Measurements from ENCODE around the gene BRSK2.
A peak's percentile ranks its signal among the peaks of the same experiment; 100 is the strongest.
"Not testable (repeated sequence)": the region's sequence is repeated elsewhere in the genome, so short reads cannot be mapped to it uniquely, and the experiment has no call there.

BRSK2 gene

DNA sequence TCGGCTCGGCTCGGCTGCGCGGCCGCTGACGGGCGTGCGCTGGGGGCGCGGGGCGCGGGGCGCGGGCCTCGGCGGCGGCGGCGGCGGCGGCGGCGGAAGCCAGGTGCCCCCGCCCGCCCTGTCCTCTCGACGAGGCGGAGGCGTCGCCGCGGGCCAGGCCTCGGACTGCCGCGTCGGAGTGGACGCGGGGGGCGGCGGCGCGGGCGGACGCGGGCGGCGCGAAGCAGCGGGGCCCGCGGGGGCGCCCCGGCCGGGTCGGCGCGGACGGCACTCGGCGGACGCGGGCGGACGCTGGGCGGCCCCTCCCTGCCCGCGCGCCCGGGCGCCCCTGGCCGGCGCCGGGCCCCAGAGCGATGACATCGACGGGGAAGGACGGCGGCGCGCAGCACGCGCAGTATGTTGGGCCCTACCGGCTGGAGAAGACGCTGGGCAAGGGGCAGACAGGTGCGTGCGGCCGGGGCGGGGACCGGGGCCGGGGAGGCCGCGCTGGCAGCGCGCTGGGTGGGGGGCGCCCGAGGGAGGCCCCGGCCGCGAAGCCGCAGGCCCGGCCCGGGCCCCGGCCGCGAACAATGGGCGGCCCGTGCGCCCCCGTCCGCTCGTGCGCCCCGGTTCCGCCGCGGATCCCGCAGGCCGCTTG, at the start of gene BRSK2:
TSS of gene BRSK2 (plus strand) at position 3 of the 637 bp plus-strand sequence. CDS start at position 354, 351 bp downstream.
- DNase-seq (ENCODE audit: extremely low read depth, insufficient read length), result no peak
- H3K27me3 ChIP-seq (replicated peaks; ENCODE audit: control insufficient read depth, insufficient read depth, low read length), result peaks cover 2% of the 10 kb centered on the region
- H3K36me3 ChIP-seq (ENCODE audit: control insufficient read depth, insufficient read depth, low read length), result no peaks in the 10 kb centered on the region
- TF ChIP-seq, protein P1, sequence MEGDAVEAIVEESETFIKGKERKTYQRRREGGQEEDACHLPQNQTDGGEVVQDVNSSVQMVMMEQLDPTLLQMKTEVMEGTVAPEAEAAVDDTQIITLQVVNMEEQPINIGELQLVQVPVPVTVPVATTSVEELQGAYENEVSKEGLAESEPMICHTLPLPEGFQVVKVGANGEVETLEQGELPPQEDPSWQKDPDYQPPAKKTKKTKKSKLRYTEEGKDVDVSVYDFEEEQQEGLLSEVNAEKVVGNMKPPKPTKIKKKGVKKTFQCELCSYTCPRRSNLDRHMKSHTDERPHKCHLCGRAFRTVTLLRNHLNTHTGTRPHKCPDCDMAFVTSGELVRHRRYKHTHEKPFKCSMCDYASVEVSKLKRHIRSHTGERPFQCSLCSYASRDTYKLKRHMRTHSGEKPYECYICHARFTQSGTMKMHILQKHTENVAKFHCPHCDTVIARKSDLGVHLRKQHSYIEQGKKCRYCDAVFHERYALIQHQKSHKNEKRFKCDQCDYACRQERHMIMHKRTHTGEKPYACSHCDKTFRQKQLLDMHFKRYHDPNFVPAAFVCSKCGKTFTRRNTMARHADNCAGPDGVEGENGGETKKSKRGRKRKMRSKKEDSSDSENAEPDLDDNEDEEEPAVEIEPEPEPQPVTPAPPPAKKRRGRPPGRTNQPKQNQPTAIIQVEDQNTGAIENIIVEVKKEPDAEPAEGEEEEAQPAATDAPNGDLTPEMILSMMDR (IDR thresholded peaks at IDR 0.05; ENCODE audit: insufficient read depth, low read length, poor library complexity, severe bottlenecking), result no peak
- H3K4me3 ChIP-seq (replicated peaks; ENCODE audit: low read depth, low read length), result peak within 1 kb of the TSS; percentile 40

DNA sequence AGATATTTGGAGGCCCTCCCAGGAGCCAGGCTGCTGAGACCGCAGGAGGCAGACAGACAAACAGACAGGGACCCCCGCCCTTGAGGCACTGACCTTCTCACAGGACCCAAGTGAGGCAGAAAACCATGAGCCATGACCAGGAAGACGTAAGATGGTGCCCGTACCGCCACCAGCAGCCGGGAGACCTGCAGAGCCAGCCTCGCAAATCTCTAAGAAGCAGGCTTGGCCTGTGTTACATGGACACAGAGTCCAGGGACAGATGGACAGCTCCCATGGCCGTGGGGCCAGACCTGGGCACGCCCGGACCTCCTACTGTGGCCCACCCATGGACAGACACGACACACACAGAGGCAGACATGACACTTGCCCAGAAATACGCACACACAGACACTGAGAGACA, 49.6 kb upstream of the BRSK2 start:
- TF ChIP-seq, protein P1 (IDR thresholded peaks at IDR 0.05; ENCODE audit: insufficient read depth, low read length, poor library complexity, severe bottlenecking), result no peak
- H3K36me3 ChIP-seq (ENCODE audit: control insufficient read depth, insufficient read depth, low read length), result no peaks in the 10 kb centered on the region
- no peak overlapping the region for H3K4me3 ChIP-seq (replicated peaks; ENCODE audit: low read depth, low read length)
- no peak for DNase-seq (ENCODE audit: extremely low read depth, insufficient read length)
- H3K27me3 ChIP-seq (replicated peaks; ENCODE audit: control insufficient read depth, insufficient read depth, low read length), result no peaks in the 10 kb centered on the region

DNA sequence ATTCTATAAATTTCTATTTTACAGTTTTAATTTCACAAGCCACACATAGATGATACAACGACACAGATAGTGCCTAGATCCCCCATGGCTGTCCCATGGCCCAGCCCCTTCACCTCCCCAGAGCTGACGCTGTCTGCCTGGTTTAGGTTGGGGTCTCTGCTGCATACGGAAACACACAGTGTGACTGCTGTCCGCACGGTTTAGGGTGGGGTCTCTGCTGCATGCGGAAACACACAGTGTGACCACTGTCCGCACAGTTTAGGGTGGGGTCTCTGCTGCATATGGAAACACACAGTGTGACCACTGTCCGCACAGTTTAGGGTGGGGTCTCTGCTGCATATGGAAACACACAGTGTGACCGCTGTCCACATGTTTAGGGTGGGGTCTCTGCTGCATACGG, 48.5 kb upstream of the BRSK2 start:
- not testable (repeated sequence) for H3K27me3 ChIP-seq (replicated peaks; ENCODE audit: control insufficient read depth, insufficient read depth, low read length); H3K36me3 ChIP-seq (ENCODE audit: control insufficient read depth, insufficient read depth, low read length); DNase-seq (ENCODE audit: extremely low read depth, insufficient read length); H3K4me3 ChIP-seq (replicated peaks; ENCODE audit: low read depth, low read length)

DNA sequence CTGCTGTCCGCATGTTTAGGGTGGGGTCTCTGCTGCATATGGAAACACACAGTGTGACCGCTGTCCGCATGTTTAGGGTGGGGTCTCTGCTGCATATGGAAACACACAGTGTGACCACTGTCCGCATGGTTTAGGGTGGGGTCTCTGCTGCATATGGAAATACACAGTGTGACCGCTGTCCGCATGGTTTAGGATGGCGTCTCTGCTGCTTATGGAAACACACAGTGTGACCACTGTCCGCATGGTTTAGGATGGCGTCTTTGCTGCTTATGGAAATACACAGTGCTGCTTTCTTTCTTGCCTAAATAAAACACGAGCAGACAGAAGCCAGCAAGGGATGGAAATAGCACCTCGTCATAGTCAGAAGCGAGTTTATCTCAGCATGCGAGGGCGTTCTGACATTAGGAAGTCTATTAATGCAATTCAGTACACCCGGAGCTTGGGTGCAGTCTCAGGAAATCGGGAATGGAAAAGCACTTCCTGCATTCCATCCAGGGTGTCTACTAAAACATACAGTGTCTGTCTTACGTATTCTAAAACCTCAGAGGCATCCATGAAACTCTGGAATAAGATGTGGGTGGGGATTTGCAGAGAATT, 47.7 kb upstream of the BRSK2 start:
- H3K36me3 ChIP-seq (ENCODE audit: control insufficient read depth, insufficient read depth, low read length), result no peaks in the 10 kb centered on the region
- TF ChIP-seq, protein P1 (IDR thresholded peaks at IDR 0.05; ENCODE audit: insufficient read depth, low read length, poor library complexity, severe bottlenecking), result no peak
- no peak for DNase-seq (ENCODE audit: extremely low read depth, insufficient read length)

DNA sequence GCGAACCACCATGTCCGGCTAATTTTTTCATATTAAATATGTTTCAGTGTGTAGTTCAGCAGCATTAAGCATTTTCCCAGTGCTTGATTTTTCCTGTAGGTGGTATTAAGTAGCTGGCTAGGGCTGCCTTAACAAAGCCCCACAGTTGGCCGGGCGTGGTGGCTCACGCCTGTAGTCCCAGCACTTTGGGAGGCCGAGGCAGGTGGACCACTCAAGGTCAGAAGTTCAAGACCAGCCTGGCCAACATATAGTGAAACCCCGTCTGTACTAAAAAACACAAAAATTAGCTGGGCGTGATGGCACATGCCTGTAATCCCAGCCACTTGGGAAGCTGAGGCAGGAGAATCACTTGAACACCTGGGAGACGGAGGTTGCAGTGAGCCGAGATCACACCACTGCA, 46.8 kb upstream of the BRSK2 start:
- TF ChIP-seq, protein P1 (IDR thresholded peaks at IDR 0.05; ENCODE audit: insufficient read depth, low read length, poor library complexity, severe bottlenecking), result no peak
- no peak overlapping the region for H3K4me3 ChIP-seq (replicated peaks; ENCODE audit: low read depth, low read length)
- no peaks in the 10 kb centered on the region for H3K27me3 ChIP-seq (replicated peaks; ENCODE audit: control insufficient read depth, insufficient read depth, low read length)
- DNase-seq (ENCODE audit: extremely low read depth, insufficient read length), result no peak
- no peaks in the 10 kb centered on the region for H3K36me3 ChIP-seq (ENCODE audit: control insufficient read depth, insufficient read depth, low read length)

More for the DNA sequence above, 47.7 kb upstream of the BRSK2 start:
- no peaks in the 10 kb centered on the region for H3K27me3 ChIP-seq (replicated peaks; ENCODE audit: control insufficient read depth, insufficient read depth, low read length)
- H3K4me3 ChIP-seq (replicated peaks; ENCODE audit: low read depth, low read length), result no peak overlapping the region

DNA sequence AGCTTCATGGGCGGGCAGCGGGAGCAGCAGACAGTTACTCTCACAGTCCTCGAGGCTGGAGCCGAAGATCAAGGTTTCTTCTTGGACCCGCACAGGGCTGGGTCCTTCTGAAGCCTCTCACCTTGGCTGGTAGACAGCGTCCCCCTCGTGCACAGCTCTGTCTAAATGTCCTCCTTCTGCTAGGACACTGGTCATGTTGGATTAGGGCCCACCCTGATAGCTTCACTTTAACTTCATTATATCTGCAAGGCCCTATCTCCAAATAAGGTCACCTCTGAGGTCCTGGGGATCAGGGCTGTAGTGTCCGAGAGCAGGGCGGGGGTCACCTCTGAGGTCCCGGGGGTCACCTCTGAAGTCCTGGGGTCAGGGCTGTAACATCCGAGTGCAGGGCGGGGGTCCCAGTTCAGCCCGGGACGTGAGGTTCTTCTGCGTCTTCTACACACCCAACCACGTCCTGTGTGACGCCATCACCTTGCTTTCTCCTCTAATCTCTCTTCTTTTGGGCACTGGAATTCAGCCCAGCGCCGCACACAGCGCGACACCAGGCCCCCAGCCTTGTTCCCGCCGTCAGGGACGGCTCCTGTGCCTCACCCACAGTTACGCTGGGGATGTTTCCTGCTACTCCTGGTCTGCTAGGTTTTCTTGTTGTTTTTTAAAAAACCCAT, 46.2 kb upstream of the BRSK2 start:
- Histone ChIP-seq H3K27me3 (replicated peaks; ENCODE audit: control insufficient read depth, insufficient read depth, low read length) (no peaks in the 10 kb centered on the region), H3K4me3 (replicated peaks; ENCODE audit: low read depth, low read length) (no peak overlapping the region), H3K36me3 (ENCODE audit: control insufficient read depth, insufficient read depth, low read length) (no peaks in the 10 kb centered on the region)
- TF ChIP-seq, protein P1 (IDR thresholded peaks at IDR 0.05; ENCODE audit: insufficient read depth, low read length, poor library complexity, severe bottlenecking), result no peak
- DNase-seq (ENCODE audit: extremely low read depth, insufficient read length), result no peak

Measured in GM06990 (cell line).